H9 (cell line): ENCODE data around the gene SLC16A6. TPM values are rescaled to one million over a fixed set of nuclear protein-coding genes. Genes with fewer than 3 reads are reported as not detected.

Experiments used
- DNase-seq: peaks from one replicate; pipeline ENCODE4 v3.0.0-alpha.2; 2017
- H2AFZ ChIP-seq: one replicate; pipeline ENCODE4 v1.6.1; 2013; ENCODE audit warnings: mild to moderate bottlenecking, low read length, control low read depth, moderate library complexity
- H2AK5ac ChIP-seq: 2 replicates; pipeline ENCODE4 v1.6.1; 2013; ENCODE audit warnings: low read length, control low read depth, mixed read lengths; ENCODE audit not compliant: insufficient read length
- H2BK120ac ChIP-seq: one replicate; pipeline ENCODE4 v1.6.1; 2013; ENCODE audit warnings: low read depth, mild to moderate bottlenecking, low read length, control low read depth, inconsistent platforms; ENCODE audit not compliant: poor library complexity, severe bottlenecking
- H2BK12ac ChIP-seq: 2 replicates; pipeline ENCODE4 v1.6.1; 2013; ENCODE audit warnings: low read length, control low read depth, mixed read lengths, low read depth; ENCODE audit not compliant: insufficient read length
- H2BK15ac ChIP-seq: 2 replicates; pipeline ENCODE4 v1.6.1; 2013; ENCODE audit warnings: low read depth, low read length, control low read depth
- H2BK20ac ChIP-seq: one replicate; pipeline ENCODE4 v1.6.1; 2013; ENCODE audit warnings: low read depth, mild to moderate bottlenecking, low read length, control low read depth, inconsistent platforms; ENCODE audit not compliant: poor library complexity, severe bottlenecking
- H2BK5ac ChIP-seq: 2 replicates; pipeline ENCODE4 v1.6.1; 2013; ENCODE audit warnings: low read length, control low read depth, mixed read lengths; ENCODE audit not compliant: insufficient read length
- H3K14ac ChIP-seq: 2 replicates; pipeline ENCODE4 v1.6.1; 2013; ENCODE audit warnings: low read length, control low read depth; ENCODE audit not compliant: insufficient read depth
- H3K18ac ChIP-seq: 2 replicates; pipeline ENCODE4 v1.6.1; 2013; ENCODE audit warnings: low read depth, mild to moderate bottlenecking, mixed read lengths, low read length, control low read depth; ENCODE audit not compliant: insufficient read length
- H3K23ac ChIP-seq: 2 replicates; pipeline ENCODE4 v1.6.1; 2013; ENCODE audit warnings: low read length, control low read depth, mixed read lengths, low read depth; ENCODE audit not compliant: insufficient read length
- H3K23me2 ChIP-seq: 2 replicates; pipeline ENCODE4 v1.6.1; 2013; ENCODE audit warnings: low read depth, mild to moderate bottlenecking, mixed read lengths, low read length, control low read depth; ENCODE audit not compliant: insufficient read length, poor library complexity, severe bottlenecking
- H3K27ac ChIP-seq: 2 replicates; pipeline ENCODE4 v1.5.1; 2013; ENCODE audit warnings: low read length, control low read depth, mixed read lengths, low read depth; ENCODE audit not compliant: insufficient read length
- H3K27me3 ChIP-seq: 2 replicates; pipeline ENCODE4 v1.6.1; 2013; ENCODE audit warnings: low read length, control low read depth, inconsistent platforms; ENCODE audit not compliant: insufficient read depth
- H3K4ac ChIP-seq: 2 replicates; pipeline ENCODE4 v1.6.1; 2013; ENCODE audit warnings: low read depth, mild to moderate bottlenecking, control low read depth, inconsistent platforms, low read length, moderate library complexity
- H3K4me1 ChIP-seq: 2 replicates; pipeline ENCODE4 v1.6.1; 2013; ENCODE audit warnings: low read length, control low read depth, inconsistent platforms; ENCODE audit not compliant: insufficient read depth
- H3K4me2 ChIP-seq: 2 replicates; pipeline ENCODE4 v1.6.1; 2013; ENCODE audit warnings: low read length, control low read depth, mixed read lengths; ENCODE audit not compliant: insufficient read length, insufficient read depth
- H3K56ac ChIP-seq: 2 replicates; pipeline ENCODE4 v1.6.1; 2013; ENCODE audit warnings: low read depth, mild to moderate bottlenecking, mixed read lengths, low read length, control low read depth; ENCODE audit not compliant: insufficient read length
- H3K79me1 ChIP-seq: 2 replicates; pipeline ENCODE4 v1.6.1; 2013; ENCODE audit warnings: low read depth, mild to moderate bottlenecking, moderate library complexity, low read length, control low read depth, inconsistent platforms; ENCODE audit not compliant: insufficient read depth, poor library complexity, severe bottlenecking
- H3K79me2 ChIP-seq: 2 replicates; pipeline ENCODE4 v1.6.1; 2013; ENCODE audit warnings: low read length, control low read depth, inconsistent platforms; ENCODE audit not compliant: insufficient read depth
- H3K9ac ChIP-seq: 2 replicates; pipeline ENCODE4 v1.6.1; 2013; ENCODE audit warnings: low read length, control low read depth, mixed read lengths; ENCODE audit not compliant: insufficient read length; ENCODE audit errors: extremely low read depth
- H3K9me3 ChIP-seq: one replicate; pipeline ENCODE4 v1.6.1; 2013; ENCODE audit warnings: low read depth, low read length, inconsistent platforms; ENCODE audit not compliant: control insufficient read depth
- H3T11ph ChIP-seq: one replicate; pipeline ENCODE4 v1.6.1; 2013; ENCODE audit warnings: mild to moderate bottlenecking, low read length, control low read depth, inconsistent platforms
- H4K20me1 ChIP-seq: one replicate; pipeline ENCODE4 v1.6.1; 2013; ENCODE audit not compliant: control insufficient read depth, insufficient read length, insufficient read depth
- H4K5ac ChIP-seq: 2 replicates; pipeline ENCODE4 v1.6.1; 2013; ENCODE audit warnings: low read depth, mild to moderate bottlenecking, mixed read lengths, low read length, control low read depth; ENCODE audit not compliant: insufficient read length
- H4K8ac ChIP-seq: replicated peaks from 2 replicates; pipeline ENCODE4 v1.6.1; 2013; ENCODE audit warnings: low read length, control low read depth, mixed read lengths, low read depth; ENCODE audit not compliant: insufficient read length
- H4K91ac ChIP-seq: 2 replicates; pipeline ENCODE4 v1.6.1; 2013; ENCODE audit warnings: low read depth, mild to moderate bottlenecking, moderate library complexity, mixed read lengths, low read length, control low read depth; ENCODE audit not compliant: insufficient read length
- H3K27ac Mint-ChIP-seq, 3 experiments: 2 replicates in 2 of 3; 3 replicates in 1 of 3; pipeline ENCODE4 v1.8.0; 2020 to 2021; ENCODE audit warnings: mixed read lengths in 3 of 3, mild to moderate bottlenecking in 1 of 3, moderate library complexity in 1 of 3
- H3K27me3 Mint-ChIP-seq: 2 replicates; pipeline ENCODE4 v1.8.0; 2021; ENCODE audit warnings: low read depth, mild to moderate bottlenecking, moderate library complexity, mixed read lengths
- H3K36me3 Mint-ChIP-seq, 3 experiments: 2 replicates in 2 of 3; 3 replicates in 1 of 3; pipeline ENCODE4 v1.8.0; 2020 to 2021; ENCODE audit warnings: low read depth in 3 of 3, mixed read lengths in 3 of 3; ENCODE audit not compliant: insufficient read depth in 1 of 3
- H3K4me1 Mint-ChIP-seq, 2 experiments: 2 replicates each; pipeline ENCODE4 v1.8.0; 2020; ENCODE audit warnings: mixed read lengths in 2 of 2
- H3K4me3 Mint-ChIP-seq, 2 experiments: 2 replicates in 1 of 2; 3 replicates in 1 of 2; pipeline ENCODE4 v1.8.0; 2020 to 2021; ENCODE audit warnings: mild to moderate bottlenecking in 2 of 2, mixed read lengths in 2 of 2, moderate library complexity in 1 of 2
- H3K9me3 Mint-ChIP-seq, 2 experiments: 2 replicates in 1 of 2; 3 replicates in 1 of 2; pipeline ENCODE4 v1.8.0; 2020; ENCODE audit warnings: mild to moderate bottlenecking in 2 of 2, mixed read lengths in 2 of 2, moderate library complexity in 1 of 2
- WGBS: extraction: QIAGEN DNeasy Blood & Tissue Kit; methylation state at CpG from one replicate; pipeline ENCODE4 v1.1.7; 2013; ENCODE audit warnings: missing lambda C conversion rate, low lambda C conversion rate, mixed read lengths; ENCODE audit not compliant: insufficient read length; ENCODE audit errors: extremely low coverage; 5-methylcytosine and 5-hydroxymethylcytosine counted together
- total RNA-seq: library from RNA; stranded (reverse); gene quantifications from 2 replicates; pipeline ENCODE4 v1.2.1, GENCODE V29; 2021
- TF ChIP-seq, protein P1 (sequence below): fragments of 200-600 bp; sonication (generic); conservative IDR thresholded peaks from 3 replicates; pipeline ENCODE4 v1.8.0; 2021; ENCODE audit warnings: antibody characterized with exemption, mild to moderate bottlenecking

Gene SLC16A6
- total RNA-seq, 1 experiment from 2014 or later = 0.33 TPM

DNA sequence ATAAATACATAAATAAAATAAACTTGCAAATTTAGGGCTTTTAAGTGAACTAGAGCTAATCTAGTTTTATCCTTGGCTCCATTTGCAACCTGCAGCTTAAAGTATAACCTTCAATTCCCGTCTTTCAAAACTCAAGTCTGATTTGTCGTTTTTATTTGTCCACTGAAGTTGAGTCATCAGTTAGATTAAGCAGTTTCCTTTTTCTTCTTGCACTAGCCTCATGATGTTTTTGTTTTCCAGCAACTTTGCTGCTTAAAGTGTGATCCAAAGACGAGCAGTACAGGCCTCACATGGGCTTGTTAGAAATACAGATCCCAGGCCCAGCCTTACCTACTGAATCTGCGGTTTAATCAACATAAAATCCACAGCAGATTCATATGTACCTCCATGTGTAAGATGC, 14.2 kb upstream of the SLC16A6 start:
- TF ChIP-seq, protein P1, sequence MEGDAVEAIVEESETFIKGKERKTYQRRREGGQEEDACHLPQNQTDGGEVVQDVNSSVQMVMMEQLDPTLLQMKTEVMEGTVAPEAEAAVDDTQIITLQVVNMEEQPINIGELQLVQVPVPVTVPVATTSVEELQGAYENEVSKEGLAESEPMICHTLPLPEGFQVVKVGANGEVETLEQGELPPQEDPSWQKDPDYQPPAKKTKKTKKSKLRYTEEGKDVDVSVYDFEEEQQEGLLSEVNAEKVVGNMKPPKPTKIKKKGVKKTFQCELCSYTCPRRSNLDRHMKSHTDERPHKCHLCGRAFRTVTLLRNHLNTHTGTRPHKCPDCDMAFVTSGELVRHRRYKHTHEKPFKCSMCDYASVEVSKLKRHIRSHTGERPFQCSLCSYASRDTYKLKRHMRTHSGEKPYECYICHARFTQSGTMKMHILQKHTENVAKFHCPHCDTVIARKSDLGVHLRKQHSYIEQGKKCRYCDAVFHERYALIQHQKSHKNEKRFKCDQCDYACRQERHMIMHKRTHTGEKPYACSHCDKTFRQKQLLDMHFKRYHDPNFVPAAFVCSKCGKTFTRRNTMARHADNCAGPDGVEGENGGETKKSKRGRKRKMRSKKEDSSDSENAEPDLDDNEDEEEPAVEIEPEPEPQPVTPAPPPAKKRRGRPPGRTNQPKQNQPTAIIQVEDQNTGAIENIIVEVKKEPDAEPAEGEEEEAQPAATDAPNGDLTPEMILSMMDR = no peak
- no peak overlapping the region for H2AFZ ChIP-seq
- no peak overlapping the region for H3K14ac ChIP-seq
- no peak overlapping the region for H2BK20ac ChIP-seq
- H3K56ac ChIP-seq = no peak overlapping the region
- no peaks in the 10 kb centered on the region for H3K27me3 ChIP-seq
- Mint-ChIP-seq H3K4me3 (no peak overlapping the region), H3K27me3 (peaks cover 9% of the 10 kb centered on the region), H3K9me3 (peaks cover 0 to 5% of the 10 kb centered on the region in 2 experiments; a peak in 1 of 5 replicates), H3K27ac (no peak overlapping the region), H3K36me3 (peaks cover 16 to 21% (median 16%) of the 10 kb centered on the region in 3 experiments), H3K4me1 (peaks cover 18 to 30% of the 10 kb centered on the region in 2 experiments)
- H4K20me1 ChIP-seq = no peaks in the 10 kb centered on the region
- no peaks in the 10 kb centered on the region for H3K9me3 ChIP-seq
- H3K4me2 ChIP-seq = no peak overlapping the region
- H2BK5ac ChIP-seq = no peak overlapping the region
- no peak overlapping the region for H2BK120ac ChIP-seq
- no peak overlapping the region for H3K9ac ChIP-seq
- no peak overlapping the region for H3T11ph ChIP-seq
- H3K79me1 ChIP-seq = no peaks in the 10 kb centered on the region
- peaks cover 3% of the 10 kb centered on the region; the same call in 1 of the 2 replicates for H3K4me1 ChIP-seq
- H3K23me2 ChIP-seq = no peaks in the 10 kb centered on the region
- H2BK15ac ChIP-seq = no peak overlapping the region
- H3K23ac ChIP-seq = no peak overlapping the region
- H4K5ac ChIP-seq = no peak overlapping the region
- no peak overlapping the region for H4K8ac ChIP-seq
- H3K79me2 ChIP-seq = no peaks in the 10 kb centered on the region
- no peak overlapping the region for H2AK5ac ChIP-seq
- no peak overlapping the region for H3K4ac ChIP-seq
- DNase-seq = no peak
- no peak overlapping the region for H3K27ac ChIP-seq
- no peak overlapping the region for H2BK12ac ChIP-seq
- WGBS = no CpG with 5 or more reads among the region's 4 CpGs
- no peak overlapping the region for H4K91ac ChIP-seq
- no peak overlapping the region for H3K18ac ChIP-seq
